H9 (cell line): ENCODE data around the gene TASOR2. TPM values are rescaled to one million over a fixed set of nuclear protein-coding genes. Genes with fewer than 3 reads are reported as not detected.

ENCODE experiments used
- DNase-seq: peaks from one replicate; pipeline ENCODE4 v3.0.0-alpha.2; 2017
- H2AFZ ChIP-seq: one replicate; pipeline ENCODE4 v1.6.1; 2013; ENCODE audit warnings: mild to moderate bottlenecking, low read length, control low read depth, moderate library complexity
- H2AK5ac ChIP-seq: 2 replicates; pipeline ENCODE4 v1.6.1; 2013; ENCODE audit warnings: low read length, control low read depth, mixed read lengths; ENCODE audit not compliant: insufficient read length
- H2BK120ac ChIP-seq: one replicate; pipeline ENCODE4 v1.6.1; 2013; ENCODE audit warnings: low read depth, mild to moderate bottlenecking, low read length, control low read depth, inconsistent platforms; ENCODE audit not compliant: poor library complexity, severe bottlenecking
- H2BK12ac ChIP-seq: 2 replicates; pipeline ENCODE4 v1.6.1; 2013; ENCODE audit warnings: low read length, control low read depth, mixed read lengths, low read depth; ENCODE audit not compliant: insufficient read length
- H2BK15ac ChIP-seq: 2 replicates; pipeline ENCODE4 v1.6.1; 2013; ENCODE audit warnings: low read depth, low read length, control low read depth
- H2BK20ac ChIP-seq: one replicate; pipeline ENCODE4 v1.6.1; 2013; ENCODE audit warnings: low read depth, mild to moderate bottlenecking, low read length, control low read depth, inconsistent platforms; ENCODE audit not compliant: poor library complexity, severe bottlenecking
- H2BK5ac ChIP-seq: 2 replicates; pipeline ENCODE4 v1.6.1; 2013; ENCODE audit warnings: low read length, control low read depth, mixed read lengths; ENCODE audit not compliant: insufficient read length
- H3K14ac ChIP-seq: 2 replicates; pipeline ENCODE4 v1.6.1; 2013; ENCODE audit warnings: low read length, control low read depth; ENCODE audit not compliant: insufficient read depth
- H3K18ac ChIP-seq: 2 replicates; pipeline ENCODE4 v1.6.1; 2013; ENCODE audit warnings: low read depth, mild to moderate bottlenecking, mixed read lengths, low read length, control low read depth; ENCODE audit not compliant: insufficient read length
- H3K23ac ChIP-seq: 2 replicates; pipeline ENCODE4 v1.6.1; 2013; ENCODE audit warnings: low read length, control low read depth, mixed read lengths, low read depth; ENCODE audit not compliant: insufficient read length
- H3K23me2 ChIP-seq: 2 replicates; pipeline ENCODE4 v1.6.1; 2013; ENCODE audit warnings: low read depth, mild to moderate bottlenecking, mixed read lengths, low read length, control low read depth; ENCODE audit not compliant: insufficient read length, poor library complexity, severe bottlenecking
- H3K27ac ChIP-seq: 2 replicates; pipeline ENCODE4 v1.5.1; 2013; ENCODE audit warnings: low read length, control low read depth, mixed read lengths, low read depth; ENCODE audit not compliant: insufficient read length
- H3K27me3 ChIP-seq: 2 replicates; pipeline ENCODE4 v1.6.1; 2013; ENCODE audit warnings: low read length, control low read depth, inconsistent platforms; ENCODE audit not compliant: insufficient read depth
- H3K4ac ChIP-seq: 2 replicates; pipeline ENCODE4 v1.6.1; 2013; ENCODE audit warnings: low read depth, mild to moderate bottlenecking, control low read depth, inconsistent platforms, low read length, moderate library complexity
- H3K4me1 ChIP-seq: 2 replicates; pipeline ENCODE4 v1.6.1; 2013; ENCODE audit warnings: low read length, control low read depth, inconsistent platforms; ENCODE audit not compliant: insufficient read depth
- H3K4me2 ChIP-seq: 2 replicates; pipeline ENCODE4 v1.6.1; 2013; ENCODE audit warnings: low read length, control low read depth, mixed read lengths; ENCODE audit not compliant: insufficient read length, insufficient read depth
- H3K56ac ChIP-seq: 2 replicates; pipeline ENCODE4 v1.6.1; 2013; ENCODE audit warnings: low read depth, mild to moderate bottlenecking, mixed read lengths, low read length, control low read depth; ENCODE audit not compliant: insufficient read length
- H3K79me1 ChIP-seq: 2 replicates; pipeline ENCODE4 v1.6.1; 2013; ENCODE audit warnings: low read depth, mild to moderate bottlenecking, moderate library complexity, low read length, control low read depth, inconsistent platforms; ENCODE audit not compliant: insufficient read depth, poor library complexity, severe bottlenecking
- H3K79me2 ChIP-seq: 2 replicates; pipeline ENCODE4 v1.6.1; 2013; ENCODE audit warnings: low read length, control low read depth, inconsistent platforms; ENCODE audit not compliant: insufficient read depth
- H3K9ac ChIP-seq: 2 replicates; pipeline ENCODE4 v1.6.1; 2013; ENCODE audit warnings: low read length, control low read depth, mixed read lengths; ENCODE audit not compliant: insufficient read length; ENCODE audit errors: extremely low read depth
- H3K9me3 ChIP-seq: one replicate; pipeline ENCODE4 v1.6.1; 2013; ENCODE audit warnings: low read depth, low read length, inconsistent platforms; ENCODE audit not compliant: control insufficient read depth
- H3T11ph ChIP-seq: one replicate; pipeline ENCODE4 v1.6.1; 2013; ENCODE audit warnings: mild to moderate bottlenecking, low read length, control low read depth, inconsistent platforms
- H4K20me1 ChIP-seq: one replicate; pipeline ENCODE4 v1.6.1; 2013; ENCODE audit not compliant: control insufficient read depth, insufficient read length, insufficient read depth
- H4K5ac ChIP-seq: 2 replicates; pipeline ENCODE4 v1.6.1; 2013; ENCODE audit warnings: low read depth, mild to moderate bottlenecking, mixed read lengths, low read length, control low read depth; ENCODE audit not compliant: insufficient read length
- H4K8ac ChIP-seq: replicated peaks from 2 replicates; pipeline ENCODE4 v1.6.1; 2013; ENCODE audit warnings: low read length, control low read depth, mixed read lengths, low read depth; ENCODE audit not compliant: insufficient read length
- H4K91ac ChIP-seq: 2 replicates; pipeline ENCODE4 v1.6.1; 2013; ENCODE audit warnings: low read depth, mild to moderate bottlenecking, moderate library complexity, mixed read lengths, low read length, control low read depth; ENCODE audit not compliant: insufficient read length
- H3K27ac Mint-ChIP-seq, 3 experiments: 2 replicates in 2 of 3; 3 replicates in 1 of 3; pipeline ENCODE4 v1.8.0; 2020 to 2021; ENCODE audit warnings: mixed read lengths in 3 of 3, mild to moderate bottlenecking in 1 of 3, moderate library complexity in 1 of 3
- H3K27me3 Mint-ChIP-seq: 2 replicates; pipeline ENCODE4 v1.8.0; 2021; ENCODE audit warnings: low read depth, mild to moderate bottlenecking, moderate library complexity, mixed read lengths
- H3K36me3 Mint-ChIP-seq, 3 experiments: 2 replicates in 2 of 3; 3 replicates in 1 of 3; pipeline ENCODE4 v1.8.0; 2020 to 2021; ENCODE audit warnings: low read depth in 3 of 3, mixed read lengths in 3 of 3; ENCODE audit not compliant: insufficient read depth in 1 of 3
- H3K4me1 Mint-ChIP-seq, 2 experiments: 2 replicates each; pipeline ENCODE4 v1.8.0; 2020; ENCODE audit warnings: mixed read lengths in 2 of 2
- H3K4me3 Mint-ChIP-seq, 2 experiments: 2 replicates in 1 of 2; 3 replicates in 1 of 2; pipeline ENCODE4 v1.8.0; 2020 to 2021; ENCODE audit warnings: mild to moderate bottlenecking in 2 of 2, mixed read lengths in 2 of 2, moderate library complexity in 1 of 2
- H3K9me3 Mint-ChIP-seq, 2 experiments: 2 replicates in 1 of 2; 3 replicates in 1 of 2; pipeline ENCODE4 v1.8.0; 2020; ENCODE audit warnings: mild to moderate bottlenecking in 2 of 2, mixed read lengths in 2 of 2, moderate library complexity in 1 of 2
- WGBS: extraction: QIAGEN DNeasy Blood & Tissue Kit; methylation state at CpG from one replicate; pipeline ENCODE4 v1.1.7; 2013; ENCODE audit warnings: missing lambda C conversion rate, low lambda C conversion rate, mixed read lengths; ENCODE audit not compliant: insufficient read length; ENCODE audit errors: extremely low coverage; 5-methylcytosine and 5-hydroxymethylcytosine counted together
- total RNA-seq: library from RNA; stranded (reverse); gene quantifications from 2 replicates; pipeline ENCODE4 v1.2.1, GENCODE V29; 2021
- TF ChIP-seq, protein P1 (sequence below): fragments of 200-600 bp; sonication (generic); conservative IDR thresholded peaks from 3 replicates; pipeline ENCODE4 v1.8.0; 2021; ENCODE audit warnings: antibody characterized with exemption, mild to moderate bottlenecking

The TASOR2 gene
- total RNA-seq, 1 experiment from 2014 or later, result 64.5 TPM

- Histone ChIP-seq H2AFZ (no peak overlapping the region), H3K14ac (no peak overlapping the region), H2BK15ac (no peak overlapping the region), H2BK20ac (no peak overlapping the region), H3K4me1 (peaks cover 10% of the 10 kb centered on the region; the same call in 1 of the 2 replicates), H3K18ac (no peak overlapping the region), H3K23ac (no peak overlapping the region), H3T11ph (no peak overlapping the region), H3K23me2 (peaks cover 4% of the 10 kb centered on the region), H2BK5ac (no peak overlapping the region), H3K56ac (no peak overlapping the region), H3K79me1 (no peaks in the 10 kb centered on the region), H3K79me2 (no peaks in the 10 kb centered on the region), H4K8ac (no peak overlapping the region), H2AK5ac (no peak overlapping the region), H2BK12ac (no peak overlapping the region), H3K9ac (no peak overlapping the region), H4K5ac (no peak overlapping the region), H3K9me3 (no peaks in the 10 kb centered on the region), H4K91ac (no peak overlapping the region), H3K4ac (no peak overlapping the region), H3K27ac (no peak overlapping the region), H3K4me2 (no peak overlapping the region), H2BK120ac (no peak overlapping the region), H4K20me1 (peaks cover 3% of the 10 kb centered on the region), H3K27me3 (no peaks in the 10 kb centered on the region)
- Mint-ChIP-seq H3K4me1 (peaks cover 43 to 56% of the 10 kb centered on the region in 2 experiments), H3K27me3 (peaks cover 7% of the 10 kb centered on the region), H3K9me3 (no peaks in the 10 kb centered on the region), H3K27ac (peak overlapping the region in 2 of 3 experiments; percentile 20 to 53; a peak in 4 of 7 replicates), H3K36me3 (no peaks in the 10 kb centered on the region; a peak in 1 of 7 replicates), H3K4me3 (peak overlapping the region in 1 of 2 experiments; percentile 66; a peak in 3 of 5 replicates)
- TF ChIP-seq, protein P1, sequence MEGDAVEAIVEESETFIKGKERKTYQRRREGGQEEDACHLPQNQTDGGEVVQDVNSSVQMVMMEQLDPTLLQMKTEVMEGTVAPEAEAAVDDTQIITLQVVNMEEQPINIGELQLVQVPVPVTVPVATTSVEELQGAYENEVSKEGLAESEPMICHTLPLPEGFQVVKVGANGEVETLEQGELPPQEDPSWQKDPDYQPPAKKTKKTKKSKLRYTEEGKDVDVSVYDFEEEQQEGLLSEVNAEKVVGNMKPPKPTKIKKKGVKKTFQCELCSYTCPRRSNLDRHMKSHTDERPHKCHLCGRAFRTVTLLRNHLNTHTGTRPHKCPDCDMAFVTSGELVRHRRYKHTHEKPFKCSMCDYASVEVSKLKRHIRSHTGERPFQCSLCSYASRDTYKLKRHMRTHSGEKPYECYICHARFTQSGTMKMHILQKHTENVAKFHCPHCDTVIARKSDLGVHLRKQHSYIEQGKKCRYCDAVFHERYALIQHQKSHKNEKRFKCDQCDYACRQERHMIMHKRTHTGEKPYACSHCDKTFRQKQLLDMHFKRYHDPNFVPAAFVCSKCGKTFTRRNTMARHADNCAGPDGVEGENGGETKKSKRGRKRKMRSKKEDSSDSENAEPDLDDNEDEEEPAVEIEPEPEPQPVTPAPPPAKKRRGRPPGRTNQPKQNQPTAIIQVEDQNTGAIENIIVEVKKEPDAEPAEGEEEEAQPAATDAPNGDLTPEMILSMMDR, result peak; percentile 30; the same call in 1 of the 3 replicates
- peak; percentile 52 for DNase-seq
- WGBS, result no CpG with 5 or more reads among the region's 12 CpGs
Measured at GRCh38 chr10:5663692-5664427, 20.8 kb upstream of the TASOR2 start.
